ENCODE results near the gene TBC1D14.

GRCh38 chr4:6892909-6893202 lies 16.8 kb upstream of the TBC1D14 start:
- TF ChIP-seq CTCF (conservative IDR thresholded peaks at IDR 0.05): no peak
- TF ChIP-seq ZFX (IDR thresholded peaks at IDR 0.05): no peak
